Chondrocyte (in vitro differentiated cells): ENCODE measurements around the gene PTGES. TPM values are rescaled to one million over a fixed set of nuclear protein-coding genes. Genes with fewer than 3 reads are reported as not detected.
A peak's percentile ranks its signal among the peaks of the same experiment; 100 is the strongest.

ENCODE experiments used
- DNase-seq: peaks from one replicate; pipeline ENCODE4 v3.0.0; 2021; ENCODE audit warnings: mixed read lengths, low spot score
- H3K27ac Mint-ChIP-seq: one replicate; pipeline ENCODE4 v1.8.0; 2021; ENCODE audit warnings: mild to moderate bottlenecking, moderate library complexity, mixed read lengths; ENCODE audit not compliant: unreplicated experiment
- H3K27me3 Mint-ChIP-seq: 2 replicates; pipeline ENCODE4 v1.8.0; 2021; ENCODE audit warnings: low read depth, mixed read lengths
- H3K36me3 Mint-ChIP-seq: 2 replicates; pipeline ENCODE4 v1.8.0; 2021; ENCODE audit warnings: low read depth, mixed read lengths
- H3K4me1 Mint-ChIP-seq: 2 replicates; pipeline ENCODE4 v1.8.0; 2021; ENCODE audit warnings: low read depth, mild to moderate bottlenecking, mixed read lengths
- H3K4me3 Mint-ChIP-seq: one replicate; pipeline ENCODE4 v1.8.0; 2021; ENCODE audit warnings: mild to moderate bottlenecking, moderate library complexity, mixed read lengths; ENCODE audit not compliant: unreplicated experiment
- H3K9me3 Mint-ChIP-seq: 2 replicates; pipeline ENCODE4 v1.8.0; 2021; ENCODE audit warnings: low read depth, mixed read lengths
- CTCF ChIP-seq: fragments of 200-600 bp; sonication (generic); IDR thresholded peaks from 2 replicates; pipeline ENCODE4 v1.5.0; 2021; ENCODE audit warnings: antibody characterized with exemption, mild to moderate bottlenecking, moderate library complexity
- total RNA-seq: library from RNA; stranded (reverse); gene quantifications from 3 replicates; pipeline ENCODE4 v1.2.1, GENCODE V29; 2021

PTGES gene
- total RNA-seq, 1 donor from 2014 or later: 1.3 TPM

- DNase-seq: no peak
- peaks cover 40% of the 10 kb centered on the region for H3K4me1 Mint-ChIP-seq
- TF ChIP-seq CTCF: no peak
Observed at GRCh38 chr9:129698254-129698757, 54.5 kb downstream of the PTGES start.

GRCh38 chr9:129697656-129698253 lies 55.1 kb downstream of the PTGES start:
- Mint-ChIP-seq H3K27me3 (no peaks in the 10 kb centered on the region), H3K9me3 (no peaks in the 10 kb centered on the region)
- DNase-seq: no peak

More at GRCh38 chr9:129698254-129698757, 54.5 kb downstream of the PTGES start:
- H3K27ac Mint-ChIP-seq: no peak overlapping the region
- H3K27me3 Mint-ChIP-seq: no peaks in the 10 kb centered on the region
- H3K36me3 Mint-ChIP-seq: no peaks in the 10 kb centered on the region
- H3K9me3 Mint-ChIP-seq: no peaks in the 10 kb centered on the region
- H3K4me3 Mint-ChIP-seq: no peak overlapping the region

GRCh38 chr9:129696944-129697655 lies 55.7 kb downstream of the PTGES start:
- H3K27me3 Mint-ChIP-seq: no peaks in the 10 kb centered on the region
- no peak for TF ChIP-seq CTCF
- no peak for DNase-seq
- H3K4me3 Mint-ChIP-seq: peak overlapping the region; percentile 67
- H3K9me3 Mint-ChIP-seq: no peaks in the 10 kb centered on the region
- no peaks in the 10 kb centered on the region for H3K36me3 Mint-ChIP-seq
- peak overlapping the region; percentile 89 for H3K27ac Mint-ChIP-seq
- peaks cover 29% of the 10 kb centered on the region for H3K4me1 Mint-ChIP-seq

More at GRCh38 chr9:129697656-129698253, 55.1 kb downstream of the PTGES start:
- peak overlapping the region; percentile 53 for H3K4me3 Mint-ChIP-seq
- no peak for TF ChIP-seq CTCF
- peaks cover 34% of the 10 kb centered on the region for H3K4me1 Mint-ChIP-seq
- H3K27ac Mint-ChIP-seq: no peak overlapping the region
- H3K36me3 Mint-ChIP-seq: no peaks in the 10 kb centered on the region

- TF ChIP-seq CTCF: no peak
- Mint-ChIP-seq H3K36me3 (no peaks in the 10 kb centered on the region), H3K4me3 (no peak overlapping the region), H3K27me3 (no peaks in the 10 kb centered on the region), H3K27ac (no peak overlapping the region), H3K4me1 (peaks cover 21% of the 10 kb centered on the region), H3K9me3 (no peaks in the 10 kb centered on the region)
- DNase-seq: no peak
Observed at GRCh38 chr9:129695870-129696269, 57.0 kb downstream of the PTGES start.

GRCh38 chr9:129694243-129694646 lies 58.6 kb downstream of the PTGES start:
- Mint-ChIP-seq H3K27me3 (no peaks in the 10 kb centered on the region), H3K9me3 (no peaks in the 10 kb centered on the region), H3K36me3 (no peaks in the 10 kb centered on the region), H3K4me3 (no peak overlapping the region), H3K27ac (no peak overlapping the region), H3K4me1 (peaks cover 20% of the 10 kb centered on the region)
- DNase-seq: no peak
- no peak for TF ChIP-seq CTCF
